Adrenal gland (tissue), 12 donors: ENCODE results near the gene PRKN. TPM values are rescaled to one million over a fixed set of nuclear protein-coding genes. Genes with fewer than 3 reads are reported as not detected.

ENCODE experiments used
- DNase-seq, 7 donors: peaks; one replicate each; pipeline ENCODE4 v3.0.0-alpha.2; 2019 to 2020
- H3K27ac ChIP-seq, 5 donors: fragments of 200-600 bp; sonication (generic) in 4 of 5; 1 replicate in 3 of 5; 2 replicates in 2 of 5; pipeline versions ENCODE4 v1.5.1 to v1.8.0; 2016 to 2020; ENCODE audit warnings: mild to moderate bottlenecking in 1 of 5
- H3K27me3 ChIP-seq: fragments of 200-600 bp; 2 replicates; pipeline ENCODE4 v1.8.0; 2021
- H3K36me3 ChIP-seq, 2 donors: fragments of 200-600 bp; replicated peaks in 1 of 2; 1 replicate in 1 of 2; 2 replicates in 1 of 2; pipeline versions ENCODE4 v1.5.1 to v1.8.0; 2018 to 2022
- H3K4me1 ChIP-seq, 2 donors: fragments of 200-600 bp; replicated peaks in 1 of 2; 1 replicate in 1 of 2; 2 replicates in 1 of 2; pipeline versions ENCODE4 v1.5.1 to v1.8.0; 2018 to 2021
- H3K4me3 ChIP-seq, 4 donors: fragments of 200-600 bp; sonication (generic) in 3 of 4; one replicate each; pipeline ENCODE4 v1.5.1; 2016 to 2018
- H3K9me3 ChIP-seq, 3 donors: fragments of 200-600 bp; sonication (generic) in 1 of 3; replicated peaks in 1 of 3; 1 replicate in 2 of 3; 2 replicates in 1 of 3; pipeline versions ENCODE4 v1.5.1 to v1.8.0; 2016 to 2021
- POLR2A ChIP-seq, 2 donors: fragments of 450-650 bp; IDR thresholded peaks; one replicate each; pipeline ENCODE4 v1.6.1; 2017; ENCODE audit warnings: antibody characterized with exemption in 2 of 2, mild to moderate bottlenecking in 2 of 2, moderate library complexity in 1 of 2
- WGBS, 4 donors: extraction: QIAGEN DNeasy Blood & Tissue Kit in 2 of 4; methylation state at CpG; one replicate each; pipeline versions ENCODE4 v1.1.5 to v1.1.7; 2013 to 2017; 5-methylcytosine and 5-hydroxymethylcytosine counted together
- intact Hi-C, 2 donors: fragments of 100-400 bp; cut with DNase I; formaldehyde crosslinking; loops; one replicate each; pipeline versions ENCODE4 v1.14.1 to v1.15.0; 2022 to 2023
- polyA plus RNA-seq, 3 donors: library from polyadenylated mRNA; stranded (reverse); fragments of 200-250 nt in 2 of 3; fragments of 350-450 nt in 1 of 3; fragmentation: Illumina TruSeq in 1 of 3; extraction: RNeasy Lipid Tissue Mini Kit (QIAGEN cat#74804) in 1 of 3; gene quantifications; one replicate each; pipeline ENCODE4 v1.2.3, GENCODE V29; 2013 to 2014
- total RNA-seq, 9 donors: library from RNA; depleted of rRNA in 4 of 9; stranded (reverse); fragments of >200 nt in 4 of 9; fragments of 120-200 nt in 1 of 9; fragmentation: NEBNext Ultra II Directional in 1 of 9; extraction: Animal tissue kit (Norgen Biotek cat#: 25700) in 1 of 9; gene quantifications; one replicate each; pipeline versions ENCODE4 v1.1.0 to v1.2.4, GENCODE V29; 2013 to 2023
- TF ChIP-seq, protein P1 (sequence below), 6 experiments: fragments of 450-650 bp in 4 of 6; fragments of 200-600 bp in 2 of 6; sonication (generic) in 1 of 6; IDR thresholded peaks; 1 replicate in 5 of 6; 2 replicates in 1 of 6; pipeline versions ENCODE4 v1.5.1 to v1.8.0; 2016 to 2021; ENCODE audit warnings: antibody characterized with exemption in 6 of 6, mild to moderate bottlenecking in 2 of 6, moderate library complexity in 1 of 6
- donor health status: healthy with polysubstance abuse.
- donor health status: Bipolar disorder and iron deficiency.
- donor health status: DM: yes; HTN: yes; CAD: no.
- donor health status: DM: no; HTN: no; CAD: no.
- donor health status: DM: no; HTN: no; CAD: no.
- donor health status: DM: yes; HTN: yes; CAD: no.

PRKN gene
- total and polyA plus RNA-seq, 12 donors = 1.9 to 159 (median 13.3) TPM

DNA sequence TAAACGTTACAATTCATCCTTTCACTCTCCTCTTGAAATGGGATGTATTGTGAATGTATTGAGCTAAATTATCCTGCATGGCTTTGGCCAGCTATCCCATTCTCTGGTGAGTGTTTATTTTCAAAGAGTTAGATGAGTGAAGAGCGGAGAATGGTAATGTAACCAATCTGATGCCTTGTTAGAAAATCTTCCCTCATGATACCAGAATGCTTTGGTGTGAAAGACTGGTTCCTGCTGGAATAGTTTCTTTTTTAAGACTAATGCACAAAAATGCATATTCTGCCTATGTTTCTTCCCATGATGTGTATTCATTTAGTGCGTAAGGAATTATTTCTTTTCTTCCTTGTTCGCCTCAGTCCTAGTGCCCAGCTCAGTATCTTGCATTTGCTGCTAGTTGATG, 506.7 kb downstream of the PRKN start:
- no peak overlapping the region for H3K27ac ChIP-seq
- no peaks in the 10 kb centered on the region for H3K27me3 ChIP-seq
- intact Hi-C loops = no loop called here
- no peak for TF ChIP-seq POLR2A (IDR thresholded peaks at IDR 0.05)
- TF ChIP-seq, protein P1, sequence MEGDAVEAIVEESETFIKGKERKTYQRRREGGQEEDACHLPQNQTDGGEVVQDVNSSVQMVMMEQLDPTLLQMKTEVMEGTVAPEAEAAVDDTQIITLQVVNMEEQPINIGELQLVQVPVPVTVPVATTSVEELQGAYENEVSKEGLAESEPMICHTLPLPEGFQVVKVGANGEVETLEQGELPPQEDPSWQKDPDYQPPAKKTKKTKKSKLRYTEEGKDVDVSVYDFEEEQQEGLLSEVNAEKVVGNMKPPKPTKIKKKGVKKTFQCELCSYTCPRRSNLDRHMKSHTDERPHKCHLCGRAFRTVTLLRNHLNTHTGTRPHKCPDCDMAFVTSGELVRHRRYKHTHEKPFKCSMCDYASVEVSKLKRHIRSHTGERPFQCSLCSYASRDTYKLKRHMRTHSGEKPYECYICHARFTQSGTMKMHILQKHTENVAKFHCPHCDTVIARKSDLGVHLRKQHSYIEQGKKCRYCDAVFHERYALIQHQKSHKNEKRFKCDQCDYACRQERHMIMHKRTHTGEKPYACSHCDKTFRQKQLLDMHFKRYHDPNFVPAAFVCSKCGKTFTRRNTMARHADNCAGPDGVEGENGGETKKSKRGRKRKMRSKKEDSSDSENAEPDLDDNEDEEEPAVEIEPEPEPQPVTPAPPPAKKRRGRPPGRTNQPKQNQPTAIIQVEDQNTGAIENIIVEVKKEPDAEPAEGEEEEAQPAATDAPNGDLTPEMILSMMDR (IDR thresholded peaks at IDR 0.05) = no peak
- no peak overlapping the region for H3K4me3 ChIP-seq
- 95 to 98% (median 96%) methylated on average over 4 of the region's 4 CpGs for WGBS, 4 donors
- H3K9me3 ChIP-seq = no peaks in the 10 kb centered on the region
- no peak for DNase-seq
- no peaks in the 10 kb centered on the region for H3K4me1 ChIP-seq
- H3K36me3 ChIP-seq = no peaks in the 10 kb centered on the region

DNA sequence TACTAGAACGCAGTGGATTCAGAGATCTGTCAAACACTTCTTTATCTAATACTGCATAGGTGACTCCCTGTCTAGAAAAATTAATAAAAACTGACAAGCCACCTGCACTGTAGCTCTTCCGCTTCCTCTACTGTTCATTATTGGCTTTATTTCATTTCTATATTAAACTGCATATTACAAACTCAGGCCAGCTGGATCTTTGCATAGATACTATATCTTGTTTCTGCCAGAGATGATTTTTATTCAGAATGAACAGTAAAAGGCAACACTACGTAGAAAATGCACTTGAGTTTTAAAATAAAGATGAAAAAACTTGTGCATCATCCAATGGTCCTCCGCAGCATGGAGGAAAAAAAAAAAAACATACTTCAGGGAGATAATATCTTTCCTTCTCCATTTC, 508.3 kb downstream of the PRKN start:
- Histone ChIP-seq H3K4me3 (no peak overlapping the region), H3K27ac (no peak overlapping the region), H3K36me3 (no peaks in the 10 kb centered on the region), H3K4me1 (no peaks in the 10 kb centered on the region), H3K9me3 (no peaks in the 10 kb centered on the region), H3K27me3 (no peaks in the 10 kb centered on the region)
- TF ChIP-seq, protein P1 (IDR thresholded peaks at IDR 0.05) = no peak
- TF ChIP-seq POLR2A (IDR thresholded peaks at IDR 0.05) = no peak
- intact Hi-C loops = no loop called here
- no peak for DNase-seq
- 91 to 97% (median 92%) methylated on average over 4 of the region's 4 CpGs for WGBS, 4 donors

DNA sequence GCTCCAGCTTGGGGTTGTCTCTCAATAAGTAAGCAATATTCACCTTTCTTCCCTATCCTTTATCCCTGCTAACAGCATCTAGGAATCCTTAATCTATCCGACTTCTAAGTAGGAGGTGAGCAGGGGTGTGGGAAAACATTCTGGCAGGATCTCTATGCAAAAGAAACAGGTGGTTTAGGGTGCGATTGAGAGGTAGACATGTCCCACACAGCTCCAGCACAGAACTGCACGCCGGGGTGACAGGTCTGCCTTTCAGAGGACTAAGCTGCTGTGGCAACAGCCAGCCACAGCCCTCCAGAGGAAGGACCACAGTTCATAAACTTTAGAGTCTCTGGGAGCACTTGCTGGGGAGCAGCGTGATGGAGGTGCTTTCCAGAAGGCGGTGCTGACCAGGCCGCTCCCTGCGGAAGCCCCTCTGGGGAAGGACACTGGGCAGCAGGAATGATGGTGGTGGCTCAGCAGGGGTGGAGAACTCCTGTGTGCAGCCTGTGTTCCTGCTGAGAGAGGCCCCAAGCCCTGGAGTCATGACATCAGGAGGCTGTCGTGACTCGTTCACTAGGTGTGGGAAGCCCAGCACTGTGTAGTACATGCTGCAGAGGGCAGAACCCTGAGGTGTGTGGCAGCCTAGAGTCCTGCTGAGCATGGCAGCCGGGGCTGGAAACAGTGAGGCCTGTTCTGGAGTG, 509.6 kb downstream of the PRKN start:
- Histone ChIP-seq H3K9me3 (no peaks in the 10 kb centered on the region), H3K27ac (no peak overlapping the region), H3K36me3 (no peaks in the 10 kb centered on the region), H3K4me3 (no peak overlapping the region), H3K4me1 (no peaks in the 10 kb centered on the region), H3K27me3 (no peaks in the 10 kb centered on the region)
- intact Hi-C loops = no loop called here
- TF ChIP-seq, protein P1 (IDR thresholded peaks at IDR 0.05) = no peak
- TF ChIP-seq POLR2A (IDR thresholded peaks at IDR 0.05) = no peak
- DNase-seq = no peak
- 87 to 96% (median 90%) methylated on average over 8 to 11 of the region's 11 CpGs for WGBS, 4 donors

DNA sequence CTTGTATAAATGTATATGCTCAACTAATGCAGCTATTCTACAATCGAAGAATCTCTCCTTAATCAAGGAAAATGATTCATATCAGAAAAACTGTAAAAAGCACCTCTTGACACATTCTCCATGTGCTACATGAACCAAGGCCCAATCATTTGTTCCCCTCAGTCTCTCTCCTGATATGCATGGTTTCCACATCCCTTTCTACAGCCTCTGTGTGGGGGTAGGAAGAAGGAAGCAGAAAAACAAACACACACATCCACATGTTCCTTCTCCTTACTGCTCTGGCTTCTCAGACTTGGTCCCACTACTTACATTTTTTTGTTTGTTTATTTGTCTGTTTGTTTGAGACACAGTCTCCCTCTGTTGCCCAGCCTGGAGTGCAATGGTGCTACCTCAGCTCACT, 510.5 kb downstream of the PRKN start:
- H3K27ac ChIP-seq = no peak overlapping the region
- no peaks in the 10 kb centered on the region for H3K36me3 ChIP-seq
- no peak for TF ChIP-seq POLR2A (IDR thresholded peaks at IDR 0.05)
- TF ChIP-seq, protein P1 (IDR thresholded peaks at IDR 0.05) = no peak
- H3K27me3 ChIP-seq = no peaks in the 10 kb centered on the region
- no peak overlapping the region for H3K4me3 ChIP-seq
- no peaks in the 10 kb centered on the region for H3K4me1 ChIP-seq
- 81 to 95% (median 87%) methylated on average over 1 of the region's 1 CpG for WGBS, 4 donors
- intact Hi-C loops = no loop called here
- no peaks in the 10 kb centered on the region for H3K9me3 ChIP-seq
- no peak for DNase-seq
